ENCODE data around the gene PCNT.

DNA sequence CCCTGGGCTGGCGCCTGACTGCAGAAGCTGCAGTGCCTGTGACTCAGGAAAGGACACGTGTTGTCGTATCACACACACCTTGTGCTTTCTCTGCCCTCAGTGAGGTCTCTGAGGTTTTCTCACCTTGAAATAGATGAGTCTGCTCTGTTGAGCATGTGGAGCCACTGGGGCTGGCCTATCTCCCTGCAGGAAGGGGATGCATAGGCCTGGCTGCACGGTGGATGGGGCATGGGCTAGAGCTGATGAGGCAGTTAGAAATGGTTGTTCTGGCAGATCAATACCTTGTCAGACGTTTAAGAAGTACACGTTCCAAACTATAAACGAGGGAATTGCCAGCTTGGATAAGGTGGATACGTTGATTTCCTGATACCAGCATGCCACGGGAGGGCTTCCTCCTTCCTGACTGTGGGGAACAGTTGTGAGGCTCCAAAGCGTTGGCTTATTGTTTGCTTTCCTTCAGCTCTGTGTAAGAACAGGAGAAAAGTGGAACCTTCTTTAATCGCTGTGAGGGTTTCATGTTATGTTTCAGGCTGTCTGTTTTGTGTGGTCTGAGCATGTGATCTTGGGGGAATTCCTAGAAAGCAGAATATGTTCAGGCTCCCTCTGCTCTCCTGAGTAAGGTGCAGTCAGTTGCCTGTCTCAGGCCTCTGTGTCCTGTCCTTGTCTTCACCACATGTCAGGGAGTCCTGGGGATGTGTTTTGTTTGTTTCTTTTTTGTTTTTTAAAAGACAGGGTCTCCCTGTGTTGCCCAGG lies 44.8 kb downstream of the PCNT start:
- TF ChIP-seq, protein P1, sequence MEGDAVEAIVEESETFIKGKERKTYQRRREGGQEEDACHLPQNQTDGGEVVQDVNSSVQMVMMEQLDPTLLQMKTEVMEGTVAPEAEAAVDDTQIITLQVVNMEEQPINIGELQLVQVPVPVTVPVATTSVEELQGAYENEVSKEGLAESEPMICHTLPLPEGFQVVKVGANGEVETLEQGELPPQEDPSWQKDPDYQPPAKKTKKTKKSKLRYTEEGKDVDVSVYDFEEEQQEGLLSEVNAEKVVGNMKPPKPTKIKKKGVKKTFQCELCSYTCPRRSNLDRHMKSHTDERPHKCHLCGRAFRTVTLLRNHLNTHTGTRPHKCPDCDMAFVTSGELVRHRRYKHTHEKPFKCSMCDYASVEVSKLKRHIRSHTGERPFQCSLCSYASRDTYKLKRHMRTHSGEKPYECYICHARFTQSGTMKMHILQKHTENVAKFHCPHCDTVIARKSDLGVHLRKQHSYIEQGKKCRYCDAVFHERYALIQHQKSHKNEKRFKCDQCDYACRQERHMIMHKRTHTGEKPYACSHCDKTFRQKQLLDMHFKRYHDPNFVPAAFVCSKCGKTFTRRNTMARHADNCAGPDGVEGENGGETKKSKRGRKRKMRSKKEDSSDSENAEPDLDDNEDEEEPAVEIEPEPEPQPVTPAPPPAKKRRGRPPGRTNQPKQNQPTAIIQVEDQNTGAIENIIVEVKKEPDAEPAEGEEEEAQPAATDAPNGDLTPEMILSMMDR (tag by site-specific recombination; IDR thresholded peaks at IDR 0.05) = no peak
- TF ChIP-seq ZNF311 (tag by site-specific recombination; IDR thresholded peaks at IDR 0.05; ENCODE audit: borderline replicate concordance) (no peak), KLF7 (tag by site-specific recombination; IDR thresholded peaks at IDR 0.05; ENCODE audit: borderline replicate concordance) (no peak), ZNF529 (tag by site-specific recombination; IDR thresholded peaks at IDR 0.05; ENCODE audit: insufficient replicate concordance) (no peak), ZSCAN18 (tag by site-specific recombination; IDR thresholded peaks at IDR 0.05) (no peak), SALL2 (tag by site-specific recombination; IDR thresholded peaks at IDR 0.05; ENCODE audit: borderline replicate concordance) (no peak), REST (tag by site-specific recombination; IDR thresholded peaks at IDR 0.05) (no peak), ZNF121 (tag by site-specific recombination; IDR thresholded peaks at IDR 0.05) (no peak), OSR2 (tag by site-specific recombination; IDR thresholded peaks at IDR 0.05) (no peak), MEIS1 (CRISPR knock-in tag; IDR thresholded peaks at IDR 0.05; ENCODE audit: borderline replicate concordance) (no peak), BCL11A (tag by site-specific recombination; IDR thresholded peaks at IDR 0.05; ENCODE audit: low read depth) (no peak), TCF7L2 (IDR thresholded peaks at IDR 0.05; ENCODE audit: borderline replicate concordance, low read depth, low read length) (no peak), ZNF324 (tag by site-specific recombination; IDR thresholded peaks at IDR 0.05) (no peak)
- TF ChIP-seq, protein P2, sequence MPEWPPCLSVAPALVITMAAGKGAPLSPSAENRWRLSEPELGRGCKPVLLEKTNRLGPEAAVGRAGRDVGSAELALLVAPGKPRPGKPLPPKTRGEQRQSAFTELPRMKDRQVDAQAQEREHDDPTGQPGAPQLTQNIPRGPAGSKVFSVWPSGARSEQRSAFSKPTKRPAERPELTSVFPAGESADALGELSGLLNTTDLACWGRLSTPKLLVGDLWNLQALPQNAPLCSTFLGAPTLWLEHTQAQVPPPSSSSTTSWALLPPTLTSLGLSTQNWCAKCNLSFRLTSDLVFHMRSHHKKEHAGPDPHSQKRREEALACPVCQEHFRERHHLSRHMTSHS (tag by site-specific recombination; IDR thresholded peaks at IDR 0.05) = no peak

All from HEK293 (cell line).